GM19397 (cell line): ENCODE data around the gene UBE2M.
"Not testable (repeated sequence)": the region's sequence is repeated elsewhere in the genome, so short reads cannot be mapped to it uniquely, and the experiment has no call there.

Experiments used
- ATAC-seq: cut with Tn5 transposase; IDR thresholded peaks from one replicate; pipeline ENCODE4 v1.9.1; 2021; ENCODE audit warnings: mild to moderate bottlenecking, moderate library complexity; ENCODE audit not compliant: unreplicated experiment

The UBE2M gene

GRCh38 chr19:58513694-58514563 lies 44.5 kb downstream of the UBE2M start:
- ATAC-seq: peak; percentile 83

GRCh38 chr19:58513213-58513693 lies 45.2 kb downstream of the UBE2M start:
- ATAC-seq: peak; percentile 2

- ATAC-seq: no peak
Observed at GRCh38 chr19:58511353-58512208, 46.8 kb downstream of the UBE2M start, which contains the start of gene SLC27A5. SLC27A5 (minus strand) TSS chr19:58511992; CDS start chr19:58511955, 37 bp downstream.

GRCh38 chr19:58510084-58510862 lies 48.1 kb downstream of the UBE2M start:
- ATAC-seq: no peak

- ATAC-seq: no peak
Observed at GRCh38 chr19:58509731-58510083, 48.7 kb downstream of the UBE2M start.

- not testable (repeated sequence) for ATAC-seq
Observed at GRCh38 chr19:58507602-58508223, 50.7 kb downstream of the UBE2M start.
